ENCODE data around the gene TAF11L4. TPM values are rescaled to one million over a fixed set of nuclear protein-coding genes. Genes with fewer than 3 reads are reported as not detected.
"Not testable (repeated sequence)": the region's sequence is repeated elsewhere in the genome, so short reads cannot be mapped to it uniquely, and the experiment has no call there.

Gene TAF11L4
- total and polyA plus RNA-seq, 2 donors (not counting 1 experiment from before 2014, with no cell fraction given) = not detected

DNA sequence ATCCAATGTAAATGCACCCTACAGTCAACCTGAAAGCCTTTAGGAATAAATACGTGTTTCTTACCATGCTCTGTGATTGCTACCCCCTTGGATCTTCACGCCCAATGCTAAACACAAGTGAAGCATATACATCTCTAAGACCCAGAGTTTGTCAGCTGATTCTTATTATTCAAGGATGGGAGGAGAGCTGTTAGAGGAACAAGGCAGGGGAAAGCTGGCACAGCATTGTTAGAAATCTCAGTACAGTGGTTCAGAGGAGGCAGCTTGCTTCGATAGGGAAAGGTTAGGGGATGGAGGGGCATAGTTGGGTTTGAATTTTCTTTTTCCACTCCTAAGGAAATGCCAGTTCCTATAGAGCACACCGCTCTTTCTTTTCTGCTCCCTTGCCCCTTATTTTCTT is 40.2 kb upstream of the TAF11L4 start:
- Histone ChIP-seq H3K9ac (ENCODE audit: insufficient read depth, low read length) (no peak overlapping the region), H3K79me2 (ENCODE audit: control insufficient read depth, insufficient read depth, low read length) (no peaks in the 10 kb centered on the region), H3K9me3 (ENCODE audit: control insufficient read depth, insufficient read depth, low read depth, low read length) (no peaks in the 10 kb centered on the region), H4K20me1 (ENCODE audit: control insufficient read depth, extremely low read depth, insufficient read depth, low read length) (no peaks in the 10 kb centered on the region), H3K27ac (ENCODE audit: insufficient read depth, low read length) (no peak overlapping the region), H2AFZ (ENCODE audit: low read length) (no peak overlapping the region), H3K4me2 (ENCODE audit: extremely low read depth, insufficient read depth, low read length) (no peak overlapping the region), H3K36me3 (ENCODE audit: control insufficient read depth, insufficient read depth, low read length) (no peaks in the 10 kb centered on the region), H3K4me1 (ENCODE audit: control insufficient read depth, extremely low read depth, insufficient read depth, low read length) (no peaks in the 10 kb centered on the region), H3K4me3 (replicated peaks in 1 of 4; ENCODE audit: control extremely low read depth in 1 of 4, insufficient read depth in 1 of 4, low read depth in 3 of 4, low read length in 4 of 4) (no peak overlapping the region), H3K27me3 (ENCODE audit: control insufficient read depth, insufficient read depth, low read length) (no peaks in the 10 kb centered on the region)
- DNase-seq (ENCODE audit: low read depth in 2 of 2) = no peak
- TF ChIP-seq CTCF (conservative IDR thresholded peaks at IDR 0.05 in 1 of 2, IDR thresholded peaks at IDR 0.05 in 1 of 2; ENCODE audit: low read depth in 1 of 2, low read length in 2 of 2) = no peak
- TF ChIP-seq EZH2 (IDR thresholded peaks at IDR 0.05; ENCODE audit: low read length, missing control alignments) = no peak

- no peaks in the 10 kb centered on the region for H3K27me3 ChIP-seq (ENCODE audit: control insufficient read depth, insufficient read depth, low read length)
- no peaks in the 10 kb centered on the region for H3K4me1 ChIP-seq (ENCODE audit: control insufficient read depth, extremely low read depth, insufficient read depth, low read length)
- no peaks in the 10 kb centered on the region for H4K20me1 ChIP-seq (ENCODE audit: control insufficient read depth, extremely low read depth, insufficient read depth, low read length)
- H3K79me2 ChIP-seq (ENCODE audit: control insufficient read depth, insufficient read depth, low read length) = no peaks in the 10 kb centered on the region
- H3K9me3 ChIP-seq (ENCODE audit: control insufficient read depth, insufficient read depth, low read depth, low read length) = no peaks in the 10 kb centered on the region
- H2AFZ ChIP-seq (ENCODE audit: low read length) = no peak overlapping the region
- DNase-seq (ENCODE audit: low read depth in 2 of 2) = no peak
- no peak overlapping the region for H3K9ac ChIP-seq (ENCODE audit: insufficient read depth, low read length)
- H3K4me3 ChIP-seq (replicated peaks in 1 of 4; ENCODE audit: control extremely low read depth in 1 of 4, insufficient read depth in 1 of 4, low read depth in 3 of 4, low read length in 4 of 4) = no peak overlapping the region
- no peaks in the 10 kb centered on the region for H3K36me3 ChIP-seq (ENCODE audit: control insufficient read depth, insufficient read depth, low read length)
- H3K27ac ChIP-seq (ENCODE audit: insufficient read depth, low read length) = no peak overlapping the region
- no peak for TF ChIP-seq CTCF (conservative IDR thresholded peaks at IDR 0.05 in 1 of 2, IDR thresholded peaks at IDR 0.05 in 1 of 2; ENCODE audit: low read depth in 1 of 2, low read length in 2 of 2)
- no peak for TF ChIP-seq EZH2 (IDR thresholded peaks at IDR 0.05; ENCODE audit: low read length, missing control alignments)
- no peak overlapping the region for H3K4me2 ChIP-seq (ENCODE audit: extremely low read depth, insufficient read depth, low read length)
These were observed 38.8 kb upstream of the TAF11L4 start for GRCh38 chr5:17482790-17483189.

- H3K27ac ChIP-seq (ENCODE audit: insufficient read depth, low read length); H4K20me1 ChIP-seq (ENCODE audit: control insufficient read depth, extremely low read depth, insufficient read depth, low read length); H3K79me2 ChIP-seq (ENCODE audit: control insufficient read depth, insufficient read depth, low read length); H3K4me1 ChIP-seq (ENCODE audit: control insufficient read depth, extremely low read depth, insufficient read depth, low read length); H3K27me3 ChIP-seq (ENCODE audit: control insufficient read depth, insufficient read depth, low read length); H2AFZ ChIP-seq (ENCODE audit: low read length); H3K36me3 ChIP-seq (ENCODE audit: control insufficient read depth, insufficient read depth, low read length); DNase-seq (ENCODE audit: low read depth in 2 of 2); H3K9me3 ChIP-seq (ENCODE audit: control insufficient read depth, insufficient read depth, low read depth, low read length); H3K9ac ChIP-seq (ENCODE audit: insufficient read depth, low read length); H3K4me2 ChIP-seq (ENCODE audit: extremely low read depth, insufficient read depth, low read length); H3K4me3 ChIP-seq (replicated peaks in 1 of 4; ENCODE audit: control extremely low read depth in 1 of 4, insufficient read depth in 1 of 4, low read depth in 3 of 4, low read length in 4 of 4): not testable (repeated sequence)
These were observed 35.0 kb upstream of the TAF11L4 start for GRCh38 chr5:17486464-17487173.
